Hair follicular keratinocyte (primary cell): Measurements from ENCODE around the gene RPA4. TPM values are rescaled to one million over a fixed set of nuclear protein-coding genes. Genes with fewer than 3 reads are reported as not detected.

Experiments
- total RNA-seq: library from RNA; depleted of rRNA; stranded (reverse); fragments of >200 nt; gene quantifications from 2 replicates; pipeline ENCODE4 v1.2.3, GENCODE V29; 2015

RPA4 gene
- total RNA-seq, result 0.08 and 0.34 TPM in 2 replicates

GRCh38 chrX:96883608-96884007 is at the start of gene RPA4:
Gene RPA4 (plus strand): TSS chrX:96883908. CDS start chrX:96884311, 403 bp downstream.

Other genes starting within 250 kb of the RPA4 start
- 7.8 and 15.8 TPM in 2 replicates for gene DIAPH2, start 199.1 kb upstream of the RPA4 start, total RNA-seq